AG09309 (cell line): ENCODE measurements around the gene SMPX.

Source experiments
- DNase-seq: peaks from one replicate; pipeline ENCODE4 v3.0.0-alpha.2; 2010; ENCODE audit warnings: low read depth
- H3K4me3 ChIP-seq: 2 replicates; pipeline ENCODE4 v1.5.1; 2011; ENCODE audit warnings: mild to moderate bottlenecking, low read depth, low read length, moderate library complexity; ENCODE audit not compliant: control insufficient read depth
- CTCF ChIP-seq: IDR thresholded peaks from 2 replicates; pipeline ENCODE4 v1.5.1; 2011; ENCODE audit warnings: mild to moderate bottlenecking, low read depth, low read length, inconsistent platforms; ENCODE audit not compliant: insufficient read depth, control insufficient read depth; ENCODE audit errors: missing control alignments

Gene SMPX

GRCh38 chrX:21659320-21659719 lies 98.6 kb downstream of the SMPX start:
- no peak overlapping the region for H3K4me3 ChIP-seq
- no peak for DNase-seq
- no peak for TF ChIP-seq CTCF

- no peak overlapping the region for H3K4me3 ChIP-seq
- TF ChIP-seq CTCF = no peak
- no peak for DNase-seq
Measured at GRCh38 chrX:21658746-21659145, 99.2 kb downstream of the SMPX start.

GRCh38 chrX:21658152-21658737 lies 99.7 kb downstream of the SMPX start, which contains the start of gene KLHL34:
KLHL34 (minus strand) TSS chrX:21658330; CDS start chrX:21657788, 542 bp downstream.
- H3K4me3 ChIP-seq = no peak within 1 kb of the TSS

GRCh38 chrX:21657318-21658151 lies 100.4 kb downstream of the SMPX start:
- no peak overlapping the region for H3K4me3 ChIP-seq
- no peak for TF ChIP-seq CTCF
- DNase-seq = no peak

More at GRCh38 chrX:21658152-21658737, 99.7 kb downstream of the SMPX start, which contains the start of gene KLHL34:
- DNase-seq = no peak
- no peak for TF ChIP-seq CTCF

GRCh38 chrX:21656587-21657317 lies 101.2 kb downstream of the SMPX start:
- no peak for DNase-seq
- H3K4me3 ChIP-seq = no peak overlapping the region
- no peak for TF ChIP-seq CTCF
